K562 (cell line): Measurements from ENCODE around the gene MZB1.

Experiments used
- CTCF ChIP-seq, 3 experiments: IDR thresholded peaks in 2 of 3; conservative IDR thresholded peaks in 1 of 3; 2 replicates each; pipeline ENCODE4 v1.5.1; 2011 to 2012; ENCODE audit warnings: low read length in 3 of 3, mild to moderate bottlenecking in 3 of 3, control low read depth in 2 of 3, improper control_type of control experiment in 1 of 3, inconsistent platforms in 1 of 3, low read depth in 1 of 3, mixed read lengths in 1 of 3, moderate library complexity in 1 of 3; ENCODE audit not compliant: insufficient read depth in 2 of 3
- FOXM1 ChIP-seq, 2 experiments: fragments of 450-650 bp in 1 of 2; sonication (generic) in 1 of 2; formaldehyde crosslinking in 1 of 2; IDR thresholded peaks; 2 replicates each; pipeline versions ENCODE4 v1.6.1 to v1.9.0; 2017 to 2022; ENCODE audit warnings: low read depth in 2 of 2, mild to moderate bottlenecking in 2 of 2, missing genetic modification reagents in 1 of 2, moderate library complexity in 1 of 2
- SNAPC5 ChIP-seq: fragments of 250-450 bp; sonication (Bioruptor Pico); IDR thresholded peaks from 2 replicates; pipeline ENCODE4 v1.8.0; 2021; ENCODE audit warnings: moderate library complexity, mild to moderate bottlenecking, inconsistent platforms
- ZNF436 ChIP-seq: fragments of 250-450, 450-650 bp; sonication (Bioruptor Pico); formaldehyde crosslinking; IDR thresholded peaks from 2 replicates; pipeline ENCODE4 v1.7.0; 2020; ENCODE audit warnings: mild to moderate bottlenecking

GRCh38 chr5:139422307-139422893 is 32.7 kb upstream of the MZB1 start:
- TF ChIP-seq CTCF (IDR thresholded peaks at IDR 0.05 in 2 of 3, conservative IDR thresholded peaks at IDR 0.05 in 1 of 3; ENCODE audit: insufficient read depth in 2 of 3, low read depth in 1 of 3, low read length in 3 of 3), result peak; percentile 84 to 96 (median 91)
- no peak for TF ChIP-seq SNAPC5 (CRISPR knock-in tag)
- no peak for TF ChIP-seq FOXM1 (IDR thresholded peaks at IDR 0.05; ENCODE audit: low read depth)
- TF ChIP-seq FOXM1 (CRISPR knock-in tag; IDR thresholded peaks at IDR 0.05; ENCODE audit: low read depth), result no peak
- no peak for TF ChIP-seq ZNF436 (CRISPR knock-in tag)
